ENCODE results near the gene LAIR2.

Gene LAIR2

DNA sequence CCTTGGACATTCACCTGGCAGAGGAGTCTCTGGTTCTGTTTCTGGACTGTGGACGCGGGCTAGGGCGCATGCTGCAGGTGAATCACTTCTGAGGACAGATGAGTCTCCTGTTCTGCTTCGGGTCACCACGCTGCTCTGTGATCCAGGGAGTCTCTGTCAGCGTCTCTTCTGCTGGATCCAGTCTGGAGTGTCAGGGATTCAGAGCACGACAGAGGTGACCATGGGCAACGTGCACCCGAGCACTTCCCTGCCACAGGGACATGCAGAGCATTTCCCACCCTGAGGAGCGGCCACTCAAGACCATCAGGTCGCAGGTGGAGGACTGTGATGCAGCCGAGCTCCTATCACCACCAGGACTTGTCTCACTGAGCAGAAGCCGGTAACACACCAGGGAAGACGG is 46.6 kb downstream of the LAIR2 start:
- no peak for TF ChIP-seq TCF12 (IDR thresholded peaks at IDR 0.05; ENCODE audit: low read depth)
- TF ChIP-seq EGR1 (IDR thresholded peaks at IDR 0.05), result no peak
- TF ChIP-seq NFIC (IDR thresholded peaks at IDR 0.05), result no peak
- TF ChIP-seq, protein P1, sequence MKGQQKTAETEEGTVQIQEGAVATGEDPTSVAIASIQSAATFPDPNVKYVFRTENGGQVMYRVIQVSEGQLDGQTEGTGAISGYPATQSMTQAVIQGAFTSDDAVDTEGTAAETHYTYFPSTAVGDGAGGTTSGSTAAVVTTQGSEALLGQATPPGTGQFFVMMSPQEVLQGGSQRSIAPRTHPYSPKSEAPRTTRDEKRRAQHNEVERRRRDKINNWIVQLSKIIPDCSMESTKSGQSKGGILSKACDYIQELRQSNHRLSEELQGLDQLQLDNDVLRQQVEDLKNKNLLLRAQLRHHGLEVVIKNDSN (IDR thresholded peaks at IDR 0.05), result no peak
- no peak for TF ChIP-seq EP300 (IDR thresholded peaks at IDR 0.05; ENCODE audit: borderline replicate concordance)

DNA sequence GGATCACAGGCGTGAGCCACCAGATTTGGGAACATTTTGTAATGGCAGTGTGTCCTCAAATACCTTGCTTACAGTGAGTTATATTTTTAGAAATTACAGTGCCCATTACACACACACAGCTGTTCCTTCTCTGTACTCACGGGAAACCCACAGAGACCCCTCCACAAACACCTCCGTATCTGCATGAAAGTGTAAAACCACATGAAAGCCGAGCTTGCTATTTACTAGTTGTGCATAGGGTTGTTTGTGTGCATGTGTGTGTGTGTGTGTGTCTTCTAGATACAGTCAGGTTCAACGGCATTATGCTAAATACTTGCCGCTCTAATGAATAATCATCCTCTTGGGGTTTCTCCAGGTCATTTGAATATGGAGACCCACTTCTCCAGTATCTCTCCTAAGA is 48.7 kb downstream of the LAIR2 start:
- TF ChIP-seq TCF12 (IDR thresholded peaks at IDR 0.05; ENCODE audit: low read depth) (no peak), EGR1 (IDR thresholded peaks at IDR 0.05) (no peak), ZBTB7A (IDR thresholded peaks at IDR 0.05; ENCODE audit: low read depth) (no peak), TAF1 (IDR thresholded peaks at IDR 0.05; ENCODE audit: low read depth) (no peak), EP300 (IDR thresholded peaks at IDR 0.05; ENCODE audit: borderline replicate concordance) (no peak), NFIC (IDR thresholded peaks at IDR 0.05) (no peak), TEAD4 (IDR thresholded peaks at IDR 0.05) (no peak), YY1 (IDR thresholded peaks at IDR 0.05; ENCODE audit: low read depth) (no peak), FOXM1 (IDR thresholded peaks at IDR 0.05; ENCODE audit: borderline replicate concordance, low read depth) (no peak), CEBPB (IDR thresholded peaks at IDR 0.05) (no peak), RAD21 (IDR thresholded peaks at IDR 0.05; ENCODE audit: low read depth) (no peak), CREB1 (IDR thresholded peaks at IDR 0.05; ENCODE audit: low read depth) (no peak)
- TF ChIP-seq, protein P1 (IDR thresholded peaks at IDR 0.05), result no peak
- TF ChIP-seq, protein P2, sequence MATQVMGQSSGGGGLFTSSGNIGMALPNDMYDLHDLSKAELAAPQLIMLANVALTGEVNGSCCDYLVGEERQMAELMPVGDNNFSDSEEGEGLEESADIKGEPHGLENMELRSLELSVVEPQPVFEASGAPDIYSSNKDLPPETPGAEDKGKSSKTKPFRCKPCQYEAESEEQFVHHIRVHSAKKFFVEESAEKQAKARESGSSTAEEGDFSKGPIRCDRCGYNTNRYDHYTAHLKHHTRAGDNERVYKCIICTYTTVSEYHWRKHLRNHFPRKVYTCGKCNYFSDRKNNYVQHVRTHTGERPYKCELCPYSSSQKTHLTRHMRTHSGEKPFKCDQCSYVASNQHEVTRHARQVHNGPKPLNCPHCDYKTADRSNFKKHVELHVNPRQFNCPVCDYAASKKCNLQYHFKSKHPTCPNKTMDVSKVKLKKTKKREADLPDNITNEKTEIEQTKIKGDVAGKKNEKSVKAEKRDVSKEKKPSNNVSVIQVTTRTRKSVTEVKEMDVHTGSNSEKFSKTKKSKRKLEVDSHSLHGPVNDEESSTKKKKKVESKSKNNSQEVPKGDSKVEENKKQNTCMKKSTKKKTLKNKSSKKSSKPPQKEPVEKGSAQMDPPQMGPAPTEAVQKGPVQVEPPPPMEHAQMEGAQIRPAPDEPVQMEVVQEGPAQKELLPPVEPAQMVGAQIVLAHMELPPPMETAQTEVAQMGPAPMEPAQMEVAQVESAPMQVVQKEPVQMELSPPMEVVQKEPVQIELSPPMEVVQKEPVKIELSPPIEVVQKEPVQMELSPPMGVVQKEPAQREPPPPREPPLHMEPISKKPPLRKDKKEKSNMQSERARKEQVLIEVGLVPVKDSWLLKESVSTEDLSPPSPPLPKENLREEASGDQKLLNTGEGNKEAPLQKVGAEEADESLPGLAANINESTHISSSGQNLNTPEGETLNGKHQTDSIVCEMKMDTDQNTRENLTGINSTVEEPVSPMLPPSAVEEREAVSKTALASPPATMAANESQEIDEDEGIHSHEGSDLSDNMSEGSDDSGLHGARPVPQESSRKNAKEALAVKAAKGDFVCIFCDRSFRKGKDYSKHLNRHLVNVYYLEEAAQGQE (IDR thresholded peaks at IDR 0.05; ENCODE audit: low read depth), result no peak
- TF ChIP-seq, protein P3, sequence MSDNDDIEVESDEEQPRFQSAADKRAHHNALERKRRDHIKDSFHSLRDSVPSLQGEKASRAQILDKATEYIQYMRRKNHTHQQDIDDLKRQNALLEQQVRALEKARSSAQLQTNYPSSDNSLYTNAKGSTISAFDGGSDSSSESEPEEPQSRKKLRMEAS (IDR thresholded peaks at IDR 0.05), result no peak

DNA sequence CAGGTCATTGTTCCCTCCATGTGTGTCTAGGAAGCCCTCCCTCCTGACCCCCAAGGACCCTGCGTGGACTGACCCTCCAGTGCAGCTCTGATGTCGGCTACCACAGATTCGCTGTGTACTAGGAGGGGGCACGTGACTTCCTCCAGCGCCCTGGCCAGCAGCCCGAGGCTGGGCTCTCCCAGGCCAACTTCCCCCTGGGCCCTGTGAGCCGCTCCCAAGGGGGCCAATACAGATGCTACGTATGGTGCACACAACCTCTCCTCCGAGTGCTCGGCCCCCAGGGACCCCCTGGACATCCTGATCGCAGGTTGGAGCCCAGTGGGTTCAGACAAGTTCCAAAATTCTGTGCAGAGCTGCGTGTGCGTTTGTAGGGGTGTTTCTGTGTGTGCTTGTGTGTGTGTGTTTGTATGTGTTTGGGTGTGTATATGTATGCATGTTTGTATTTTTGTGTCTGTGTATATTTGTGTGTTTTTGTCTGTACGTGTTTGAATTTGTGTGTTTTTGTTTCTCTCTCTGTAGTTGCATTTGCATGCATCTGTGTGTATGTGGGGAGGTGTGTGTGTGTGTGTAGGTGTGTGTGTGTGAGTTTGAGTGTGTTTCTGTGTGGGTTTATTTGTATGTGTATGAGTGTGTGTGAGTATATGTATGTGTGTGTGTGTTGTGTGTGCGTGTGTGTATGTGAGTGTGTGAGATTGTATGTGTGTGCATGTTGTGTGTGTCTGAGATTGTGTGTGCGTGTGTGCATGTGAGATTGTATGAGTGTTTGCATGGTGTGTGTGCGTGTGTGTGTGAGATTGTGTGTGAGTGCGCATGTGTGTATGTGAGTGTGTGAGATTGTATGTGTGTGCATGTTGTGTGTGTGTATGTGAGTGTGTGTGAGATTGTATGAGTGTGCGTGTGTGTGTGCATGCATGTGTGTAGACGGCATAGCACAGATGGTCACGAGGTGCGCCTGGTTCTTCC is 49.6 kb downstream of the LAIR2 start:
- TF ChIP-seq ZBTB7A (IDR thresholded peaks at IDR 0.05; ENCODE audit: low read depth) (no peak), CEBPB (IDR thresholded peaks at IDR 0.05) (no peak), TEAD4 (IDR thresholded peaks at IDR 0.05) (no peak), EP300 (IDR thresholded peaks at IDR 0.05; ENCODE audit: borderline replicate concordance) (no peak), EGR1 (IDR thresholded peaks at IDR 0.05) (no peak), RAD21 (IDR thresholded peaks at IDR 0.05; ENCODE audit: low read depth) (no peak), TCF12 (IDR thresholded peaks at IDR 0.05; ENCODE audit: low read depth) (no peak), TAF1 (IDR thresholded peaks at IDR 0.05; ENCODE audit: low read depth) (no peak), NFIC (IDR thresholded peaks at IDR 0.05) (no peak), YY1 (IDR thresholded peaks at IDR 0.05; ENCODE audit: low read depth) (no peak)
- TF ChIP-seq, protein P3 (IDR thresholded peaks at IDR 0.05), result no peak
- TF ChIP-seq, protein P1 (IDR thresholded peaks at IDR 0.05), result no peak
- TF ChIP-seq, protein P2 (IDR thresholded peaks at IDR 0.05; ENCODE audit: low read depth), result no peak

DNA sequence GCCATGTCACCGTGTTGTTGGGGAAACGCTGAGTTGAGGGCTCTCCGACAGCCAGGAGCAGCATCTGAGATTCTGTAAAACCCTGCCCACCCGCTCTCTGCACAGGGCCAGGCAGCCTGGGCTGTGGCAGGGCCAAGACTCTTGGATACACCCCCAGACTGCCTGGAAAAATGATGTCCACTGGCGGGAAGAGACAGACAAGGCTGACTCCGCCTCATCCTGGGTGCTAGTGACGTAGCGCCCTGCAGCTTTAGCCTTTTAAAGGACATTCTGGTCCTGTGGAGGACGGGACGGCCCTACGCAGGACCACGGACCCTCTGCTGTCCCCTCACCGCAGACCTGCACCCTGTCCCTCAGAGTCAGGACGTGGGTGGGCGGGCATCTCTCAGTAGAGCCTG is 50.3 kb downstream of the LAIR2 start:
- no peak for TF ChIP-seq TAF1 (IDR thresholded peaks at IDR 0.05; ENCODE audit: low read depth)

DNA sequence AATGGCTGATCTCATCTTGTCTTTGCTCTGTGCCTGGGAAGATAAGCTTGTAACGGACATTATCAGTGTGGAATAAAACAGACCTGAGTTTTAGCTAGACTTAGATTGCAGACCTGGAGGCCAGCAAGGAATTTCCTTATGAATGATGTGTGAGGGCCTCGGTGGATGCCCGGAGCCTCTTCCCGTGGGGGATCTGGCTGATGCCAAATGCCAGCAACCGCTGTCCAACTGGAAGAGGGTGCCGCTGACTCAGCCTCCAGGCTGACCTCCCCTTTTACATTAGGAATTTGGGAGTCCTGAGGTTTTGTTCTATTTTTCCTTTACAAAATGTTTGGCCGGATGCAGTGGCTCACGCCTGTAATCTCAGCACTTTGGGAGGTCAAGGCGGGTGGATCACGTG is 51.4 kb downstream of the LAIR2 start:
- TF ChIP-seq FOXM1 (IDR thresholded peaks at IDR 0.05; ENCODE audit: borderline replicate concordance, low read depth), result no peak
- no peak for TF ChIP-seq TAF1 (IDR thresholded peaks at IDR 0.05; ENCODE audit: low read depth)
- no peak for TF ChIP-seq ZBTB7A (IDR thresholded peaks at IDR 0.05; ENCODE audit: low read depth)
- TF ChIP-seq CEBPB (IDR thresholded peaks at IDR 0.05), result no peak
- TF ChIP-seq, protein P3 (IDR thresholded peaks at IDR 0.05), result no peak
- no peak for TF ChIP-seq YY1 (IDR thresholded peaks at IDR 0.05; ENCODE audit: low read depth)
- no peak for TF ChIP-seq RAD21 (IDR thresholded peaks at IDR 0.05; ENCODE audit: low read depth)
- no peak for TF ChIP-seq EGR1 (IDR thresholded peaks at IDR 0.05)
- TF ChIP-seq TEAD4 (IDR thresholded peaks at IDR 0.05), result no peak
- no peak for TF ChIP-seq TCF12 (IDR thresholded peaks at IDR 0.05; ENCODE audit: low read depth)
- TF ChIP-seq, protein P1 (IDR thresholded peaks at IDR 0.05), result no peak
- TF ChIP-seq EP300 (IDR thresholded peaks at IDR 0.05; ENCODE audit: borderline replicate concordance), result no peak
- TF ChIP-seq, protein P2 (IDR thresholded peaks at IDR 0.05; ENCODE audit: low read depth), result no peak
- TF ChIP-seq CREB1 (IDR thresholded peaks at IDR 0.05; ENCODE audit: low read depth), result no peak
- TF ChIP-seq NFIC (IDR thresholded peaks at IDR 0.05), result no peak
